A549 (cell line): ENCODE measurements around the gene NSUN5. TPM values are rescaled to one million over a fixed set of nuclear protein-coding genes. Genes with fewer than 3 reads are reported as not detected.

ENCODE experiments used
- ATAC-seq, 2 experiments: fragments of 200-7000 bp in 1 of 2; fragments of >200 bp in 1 of 2; cut with Nextera tagmentation in 1 of 2; cut with Tn5 transposase in 1 of 2; 3 replicates each; pipeline versions ENCODE4 v1.8.0 to v1.9.1; 2018 to 2020; ENCODE audit warnings: mild to moderate bottlenecking in 1 of 2, moderate library complexity in 1 of 2
- CTCF ChIA-PET: fragments of 300-600 bp; sonication (Branson Sonifier 250); formaldehyde crosslinking; extraction: SDS; loops from one replicate; lab custom pipeline; 2021; ENCODE audit warnings: antibody characterized with exemption, inconsistent platforms; lab: Yijun Ruan, JAX
- POLR2A ChIA-PET: fragments of 350-600 bp; formaldehyde crosslinking; extraction: SDS; loops from one replicate; lab custom pipeline; 2021; ENCODE audit warnings: antibody characterized with exemption, inconsistent platforms; lab: Yijun Ruan, JAX
- DNase-seq, 2 experiments: peaks; one replicate each; pipeline versions ENCODE4 v3.0.0 to v3.0.0-alpha.2; 2011 to 2016; ENCODE audit warnings: low read depth in 1 of 2, low spot score in 1 of 2
- FAIRE-seq: peaks from 2 replicates; lab custom pipeline; 2011; peaks lifted over from hg19 to GRCh38; lab: Jason Lieb, UNC
- H3K27ac ChIP-seq, 2 experiments: fragments of >200 bp; sonication (Bioruptor Twin); formaldehyde crosslinking; 3 replicates each; pipeline ENCODE4 v1.5.1; 2016 to 2017
- H3K4me1 ChIP-seq: fragments of >200 bp; sonication (Bioruptor Twin); formaldehyde crosslinking; 3 replicates; pipeline ENCODE4 v1.6.1; 2016
- H3K4me2 ChIP-seq: fragments of >200 bp; sonication (Bioruptor Twin); formaldehyde crosslinking; 3 replicates; pipeline ENCODE4 v1.6.1; 2016
- H3K4me3 ChIP-seq: fragments of >200 bp; sonication (Bioruptor Twin); formaldehyde crosslinking; 3 replicates; pipeline ENCODE4 v1.5.1; 2016
- H3K9me3 ChIP-seq: fragments of >200 bp; sonication (Bioruptor Twin); formaldehyde crosslinking; 3 replicates; pipeline ENCODE4 v1.6.1; 2016
- CBX2 ChIP-seq: fragments of 200-600 bp; sonication (generic); IDR thresholded peaks from 2 replicates; pipeline ENCODE4 v1.6.1; 2016; ENCODE audit warnings: low read depth, mild to moderate bottlenecking, borderline replicate concordance
- CEBPB ChIP-seq, 2 experiments: fragments of >200 bp in 1 of 2; sonication (Bioruptor Twin) in 1 of 2; formaldehyde crosslinking in 1 of 2; IDR thresholded peaks; 2 replicates each; pipeline ENCODE4 v1.6.1; 2012 to 2016
- CHD4 ChIP-seq: fragments of 200-600 bp; sonication (generic); IDR thresholded peaks from 2 replicates; pipeline ENCODE4 v1.6.1; 2016; ENCODE audit warnings: antibody characterized with exemption, mild to moderate bottlenecking, borderline replicate concordance
- CTCF ChIP-seq: fragments of >200 bp; sonication (Bioruptor Twin); formaldehyde crosslinking; IDR thresholded peaks from 3 replicates; pipeline ENCODE4 v1.5.1; 2016
- FOSL2 ChIP-seq, 2 experiments: fragments of 450-650 bp in 1 of 2; fragments of >200 bp in 1 of 2; sonication (Bioruptor Twin) in 1 of 2; formaldehyde crosslinking; IDR thresholded peaks; 2 replicates each; pipeline versions ENCODE4 v1.5.0 to v1.6.1; 2016 to 2020; ENCODE audit warnings: mild to moderate bottlenecking in 1 of 2, moderate library complexity in 1 of 2
- HES2 ChIP-seq: fragments of >200 bp; sonication (Bioruptor Twin); formaldehyde crosslinking; IDR thresholded peaks from 2 replicates; pipeline ENCODE4 v1.6.1; 2016
- HMGXB4 ChIP-seq: fragments of 250-450 bp; sonication (Bioruptor Pico); IDR thresholded peaks from 2 replicates; pipeline ENCODE4 v1.5.0; 2021; ENCODE audit warnings: mild to moderate bottlenecking, moderate library complexity, borderline replicate concordance
- JUNB ChIP-seq: fragments of >200 bp; sonication (Bioruptor Twin); formaldehyde crosslinking; IDR thresholded peaks from 2 replicates; pipeline ENCODE4 v1.6.1; 2016
- KDM5A ChIP-seq: fragments of 200-600 bp; sonication (generic); IDR thresholded peaks from 2 replicates; pipeline ENCODE4 v1.6.1; 2016; ENCODE audit warnings: antibody characterized with exemption, mild to moderate bottlenecking
- MAFK ChIP-seq: fragments of 450-650 bp; IDR thresholded peaks from 2 replicates; pipeline ENCODE4 v1.6.1; 2014; ENCODE audit not compliant: partially characterized antibody
- MAX ChIP-seq: IDR thresholded peaks from 2 replicates; pipeline ENCODE4 v1.6.1; 2012
- NPAS2 ChIP-seq: fragments of 250-450 bp; sonication (Bioruptor Pico); IDR thresholded peaks from 2 replicates; pipeline ENCODE4 v1.8.0; 2022; ENCODE audit warnings: mild to moderate bottlenecking, moderate library complexity, borderline replicate concordance
- PHF8 ChIP-seq: fragments of 200-600 bp; sonication (generic); IDR thresholded peaks from 2 replicates; pipeline ENCODE4 v1.6.1; 2016; ENCODE audit warnings: low read depth, mild to moderate bottlenecking, antibody characterized with exemption, moderate library complexity, borderline replicate concordance
- POLR2A ChIP-seq: IDR thresholded peaks from 2 replicates; pipeline ENCODE4 v1.6.1; 2012; ENCODE audit warnings: mild to moderate bottlenecking, low read length
- REST ChIP-seq: fragments of 200-600 bp; sonication (generic); IDR thresholded peaks from 2 replicates; pipeline ENCODE4 v1.6.1; 2016; ENCODE audit warnings: antibody characterized with exemption, mild to moderate bottlenecking, moderate library complexity
- TP53 ChIP-seq: fragments of 250-450 bp; sonication (Bioruptor Pico); IDR thresholded peaks from 2 replicates; pipeline ENCODE4 v1.5.0; 2021; ENCODE audit warnings: mild to moderate bottlenecking, moderate library complexity
- WGBS: methylation state at CpG from one replicate; pipeline ENCODE4 v1.1.6; 2017; ENCODE audit errors: missing lambda C conversion rate; 5-methylcytosine and 5-hydroxymethylcytosine counted together
- polyA plus RNA-seq, 4 experiments: library from polyadenylated mRNA; depleted of rRNA in 3 of 4; stranded (reverse); fragments of >200 nt; fragmentation: RNase III in 1 of 4; extraction: RNeasy Plus Mini Kit Qiagen cat#74134 plus additional on column Dnase treatment in 1 of 4; gene quantifications; 2 replicates in 3 of 4; 3 replicates in 1 of 4; pipeline ENCODE4 v1.2.3, GENCODE V29; 2011 to 2017

The NSUN5 gene
- polyA plus RNA-seq, 2 of the 4 experiments (the other 2 are of a cell fraction), result 38.3 to 38.9 TPM

- Histone ChIP-seq H3K4me1 (no peaks in the 10 kb centered on the region), H3K9me3 (no peaks in the 10 kb centered on the region), H3K4me2 (no peak overlapping the region), H3K4me3 (no peak overlapping the region), H3K27ac (no peak overlapping the region)
- POLR2A ChIA-PET, result no interaction called here
- TF ChIP-seq NPAS2 (CRISPR knock-in tag), result no peak
- TF ChIP-seq MAX, result no peak
- no peak for TF ChIP-seq CEBPB (IDR thresholded peaks at IDR 0.05)
- no peak for TF ChIP-seq CHD4
- no peak for TF ChIP-seq FOSL2 (IDR thresholded peaks at IDR 0.05)
- TF ChIP-seq FOSL2 (CRISPR knock-in tag; IDR thresholded peaks at IDR 0.05), result no peak
- no peak for TF ChIP-seq HES2
- no peak for TF ChIP-seq REST
- no peak for TF ChIP-seq CTCF
- CTCF ChIA-PET, result interaction anchor here (2.5 to 2.7 kb wide), 2 partner anchors 8 to 102 kb away, joined by 8 to 11 read pairs; no protein-coding TSS in a partner anchor
- ATAC-seq, result no peak
- no peak for FAIRE-seq
- no peak for DNase-seq
- WGBS, result 66% methylated on average over 6 of the region's 6 CpGs
Measured at GRCh38 chr7:73349763-73350162, 41.1 kb upstream of the NSUN5 start.

- no peak for FAIRE-seq
- POLR2A ChIA-PET, result interaction anchor here (0.5 to 0.6 kb wide), 2 partner anchors 90 to 285 kb away, joined by 3 read pairs; no protein-coding TSS in a partner anchor
Measured at GRCh38 chr7:73345951-73346350, 37.3 kb upstream of the NSUN5 start.

GRCh38 chr7:73345538-73345937 lies 36.9 kb upstream of the NSUN5 start:
- no peak overlapping the region for H3K4me2 ChIP-seq
- CTCF ChIA-PET, result interaction anchor here (0.6 to 7.2 kb wide), 4 partner anchors 11 to 107 kb away, joined by 3 to 57 read pairs (median 6); no protein-coding TSS in a partner anchor
- WGBS, result 69% methylated on average over 4 of the region's 4 CpGs
- peaks cover 8% of the 10 kb centered on the region; the same call in 2 of the 3 replicates for H3K4me1 ChIP-seq
- no peak overlapping the region for H3K27ac ChIP-seq
- DNase-seq (no peak), FAIRE-seq (no peak), ATAC-seq (no peak)
- POLR2A ChIA-PET, result interaction anchor here (0.6 kb wide), 1 partner anchor 91 kb away, joined by 3 read pairs; no protein-coding TSS in a partner anchor
- TF ChIP-seq CBX2 (no peak), PHF8 (no peak), HMGXB4 (CRISPR knock-in tag) (no peak), POLR2A (no peak), KDM5A (no peak), TP53 (CRISPR knock-in tag) (no peak), CHD4 (no peak), JUNB (no peak)
- H3K4me3 ChIP-seq, result no peak overlapping the region
- no peaks in the 10 kb centered on the region for H3K9me3 ChIP-seq

More at GRCh38 chr7:73345951-73346350, 37.3 kb upstream of the NSUN5 start:
- Histone ChIP-seq H3K27ac (no peak overlapping the region), H3K9me3 (no peaks in the 10 kb centered on the region), H3K4me2 (no peak overlapping the region), H3K4me3 (no peak overlapping the region), H3K4me1 (peaks cover 8% of the 10 kb centered on the region; the same call in 2 of the 3 replicates)
- DNase-seq (no peak), ATAC-seq (no peak)
- 53% methylated on average over 8 of the region's 8 CpGs for WGBS
- no peak for TF ChIP-seq HMGXB4 (CRISPR knock-in tag)
- TF ChIP-seq MAFK, result no peak
- TF ChIP-seq KDM5A, result no peak
- CTCF ChIA-PET, result interaction anchor here (0.6 to 7.2 kb wide), 4 partner anchors 11 to 107 kb away, joined by 3 to 57 read pairs (median 6); no protein-coding TSS in a partner anchor
